Brain microvascular endothelial cell (primary cell): Measurements from ENCODE around the gene IMMP2L.

ENCODE experiments used
- DNase-seq: peaks from one replicate; pipeline ENCODE4 v3.0.0-alpha.2; 2020
- H3K27ac ChIP-seq: fragments of 250-450 bp; sonication (Bioruptor Pico); 2 replicates; pipeline ENCODE4 v1.5.1; 2020; ENCODE audit warnings: mild to moderate bottlenecking, moderate library complexity
- H3K27me3 ChIP-seq: fragments of 250-450 bp; sonication (Bioruptor Pico); replicated peaks from 2 replicates; pipeline ENCODE4 v1.5.1; 2020; ENCODE audit warnings: mild to moderate bottlenecking
- H3K36me3 ChIP-seq: fragments of 250-450 bp; sonication (Bioruptor Pico); replicated peaks from 2 replicates; pipeline ENCODE4 v1.5.1; 2020; ENCODE audit warnings: mild to moderate bottlenecking
- H3K4me3 ChIP-seq: 2 replicates; pipeline ENCODE4 v1.5.1; 2011; ENCODE audit warnings: low read depth, mild to moderate bottlenecking, control low read depth, low read length, moderate library complexity
- CTCF ChIP-seq: IDR thresholded peaks from 2 replicates; pipeline ENCODE4 v1.5.1; 2011; ENCODE audit warnings: low read depth, mild to moderate bottlenecking, moderate library complexity, low read length, control low read depth, inconsistent platforms; ENCODE audit errors: missing control alignments
- in situ Hi-C: cut with HindIII; loops from 2 replicates; pipeline ENCODE4 v1.10.0; 2017; ENCODE audit warnings: low sequenced_read_pairs, low pct_ligation_motif_present

The IMMP2L gene

GRCh38 chr7:111105269-111105668 is 457.0 kb downstream of the IMMP2L start:
- no peak overlapping the region for H3K27ac ChIP-seq
- no peak for TF ChIP-seq CTCF
- in situ Hi-C loops: no loop called here
- no peaks in the 10 kb centered on the region for H3K36me3 ChIP-seq
- DNase-seq: no peak
- no peak overlapping the region for H3K4me3 ChIP-seq
- H3K27me3 ChIP-seq: no peaks in the 10 kb centered on the region

- DNase-seq: no peak
- Histone ChIP-seq H3K27me3 (no peaks in the 10 kb centered on the region), H3K27ac (no peak overlapping the region), H3K36me3 (no peaks in the 10 kb centered on the region), H3K4me3 (no peak overlapping the region)
- TF ChIP-seq CTCF: no peak
- in situ Hi-C loops: no loop called here
Measured at GRCh38 chr7:111104710-111105109, 457.6 kb downstream of the IMMP2L start.

GRCh38 chr7:111103678-111104274 is 458.5 kb downstream of the IMMP2L start:
- Histone ChIP-seq H3K4me3 (no peak overlapping the region), H3K36me3 (no peaks in the 10 kb centered on the region), H3K27me3 (no peaks in the 10 kb centered on the region), H3K27ac (no peak overlapping the region)
- in situ Hi-C loops: no loop called here
- no peak for TF ChIP-seq CTCF
- DNase-seq: no peak

- TF ChIP-seq CTCF: no peak
- no peak overlapping the region for H3K27ac ChIP-seq
- no peak overlapping the region for H3K4me3 ChIP-seq
- H3K27me3 ChIP-seq: no peaks in the 10 kb centered on the region
- in situ Hi-C loops: no loop called here
- no peaks in the 10 kb centered on the region for H3K36me3 ChIP-seq
- no peak for DNase-seq
Measured at GRCh38 chr7:111103136-111103535, 459.2 kb downstream of the IMMP2L start.

- Histone ChIP-seq H3K36me3 (no peaks in the 10 kb centered on the region), H3K27ac (no peak overlapping the region), H3K27me3 (no peaks in the 10 kb centered on the region), H3K4me3 (no peak overlapping the region)
- DNase-seq: no peak
- no peak for TF ChIP-seq CTCF
- in situ Hi-C loops: no loop called here
Measured at GRCh38 chr7:111101856-111102646, 460.2 kb downstream of the IMMP2L start.
